ENCODE results near the gene ITPR3.

ITPR3 gene

DNA sequence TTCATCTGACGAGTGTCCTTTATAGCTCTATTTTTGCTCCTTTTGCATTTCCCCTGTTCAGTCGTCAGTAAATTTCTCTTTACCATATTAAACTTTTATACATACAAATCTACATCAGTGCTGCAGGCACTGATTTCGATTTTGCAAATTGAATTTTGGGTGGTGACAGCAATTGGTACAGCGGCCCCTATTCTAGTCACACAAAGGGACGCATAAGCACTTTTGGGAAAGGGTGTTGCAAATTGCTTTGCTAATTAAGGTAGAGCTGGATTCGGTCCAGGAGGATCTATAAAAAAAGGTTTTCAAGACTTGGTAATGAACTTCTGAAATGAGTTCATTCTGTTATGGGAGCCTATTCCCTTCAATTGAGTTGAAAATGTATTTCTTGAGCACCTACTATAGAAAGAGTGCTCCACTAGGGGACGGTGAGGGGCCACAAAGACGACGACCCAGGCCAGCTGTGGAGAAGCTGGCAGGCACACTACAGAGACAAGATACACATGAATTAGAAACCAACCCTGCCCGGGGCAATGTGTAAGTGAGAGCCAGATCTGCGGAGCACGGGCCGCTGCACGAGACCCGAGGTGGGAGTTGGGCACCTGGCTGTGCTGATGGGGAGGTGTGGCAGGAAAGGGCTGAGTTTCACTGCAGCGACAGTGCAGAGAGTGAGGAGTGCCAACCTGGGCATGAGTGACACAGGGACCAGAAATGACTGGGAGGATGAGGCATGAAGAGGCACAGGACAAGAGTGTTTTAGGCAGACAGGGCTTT is 85.0 kb downstream of the ITPR3 start:
- no peak for DNase-seq

DNA sequence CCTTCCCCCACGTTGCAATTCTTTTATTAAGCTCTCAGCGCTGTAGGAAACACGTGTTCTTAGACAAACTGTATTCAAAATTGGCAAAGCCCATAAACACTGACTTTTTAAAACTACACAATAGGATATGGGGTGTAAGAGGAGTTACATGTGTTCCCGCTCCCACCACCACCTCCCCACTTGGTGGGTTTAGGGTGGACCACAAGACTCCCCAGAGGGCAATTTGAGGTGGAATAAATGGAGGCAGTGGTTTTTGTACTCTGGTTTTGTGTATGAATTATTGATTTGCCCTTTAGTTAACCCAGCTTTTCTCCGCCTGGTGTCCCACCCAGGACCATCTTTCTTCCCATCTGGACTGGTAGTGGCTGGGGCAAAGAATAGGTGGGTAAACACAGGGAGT is 86.6 kb downstream of the ITPR3 start:
- DNase-seq = no peak

DNA sequence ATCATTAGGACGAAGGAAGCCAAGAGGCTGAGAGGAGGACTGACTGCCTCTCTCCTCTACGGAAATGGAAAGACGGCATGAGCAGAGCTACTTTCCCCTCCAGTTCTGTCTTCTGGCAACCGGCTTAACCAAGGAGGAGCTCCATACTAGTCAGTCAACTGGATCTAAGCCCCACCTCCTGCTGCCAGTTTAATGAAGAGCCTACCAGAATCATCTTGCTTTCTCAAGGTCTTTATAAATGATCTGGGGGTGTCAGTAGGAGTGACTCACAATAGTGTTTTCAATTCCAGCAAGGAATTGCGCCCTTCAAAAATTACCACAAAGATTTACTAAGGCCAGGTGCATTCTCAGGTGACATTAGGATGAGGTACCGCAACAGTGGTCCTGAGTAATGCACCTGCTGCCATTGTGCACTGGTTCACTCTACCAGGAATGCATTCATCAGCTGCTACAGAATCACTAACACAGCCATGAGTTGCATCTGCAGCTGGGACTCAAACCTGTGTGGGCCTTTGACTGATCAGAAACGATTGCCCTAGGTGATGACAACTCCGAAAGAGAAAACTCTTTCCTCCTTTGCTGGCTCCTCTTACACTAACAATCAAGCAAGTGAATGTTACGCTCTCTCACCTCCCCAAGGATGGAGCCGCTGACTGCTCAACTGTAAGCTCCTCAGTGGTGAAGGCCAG is 87.5 kb downstream of the ITPR3 start:
- DNase-seq = no peak

DNA sequence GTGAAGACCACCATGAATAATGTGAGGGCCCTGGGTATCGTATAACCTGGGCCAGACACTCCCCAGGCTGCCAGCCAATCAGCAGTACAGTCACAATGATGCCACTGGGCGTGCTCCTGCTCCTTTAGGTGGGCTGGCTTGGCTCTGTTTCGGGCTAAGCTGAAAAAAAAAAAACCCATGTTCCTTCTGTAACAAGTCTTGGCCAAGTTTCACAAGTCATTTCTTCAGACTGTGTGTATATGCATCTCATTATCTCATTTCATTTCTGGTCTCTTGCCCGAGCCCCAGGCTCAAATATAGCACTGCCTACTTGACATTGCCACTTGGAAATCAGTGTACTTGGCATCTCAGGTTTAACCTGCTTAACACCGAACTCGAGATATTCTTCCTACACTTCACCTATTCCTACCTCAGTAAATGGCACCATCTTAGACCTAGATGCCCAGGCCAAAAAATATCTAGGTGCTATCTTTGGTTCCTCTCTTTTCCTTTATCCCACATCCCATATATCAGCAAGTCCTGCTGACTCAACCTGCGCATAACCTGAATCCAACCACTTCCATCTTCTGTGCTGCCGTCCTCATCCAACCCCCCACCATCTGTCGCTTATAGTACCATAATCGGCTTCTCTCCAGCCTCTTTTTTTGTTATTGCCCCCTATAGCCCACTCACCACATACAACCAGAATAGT is 88.6 kb downstream of the ITPR3 start:
- DNase-seq = no peak

DNA sequence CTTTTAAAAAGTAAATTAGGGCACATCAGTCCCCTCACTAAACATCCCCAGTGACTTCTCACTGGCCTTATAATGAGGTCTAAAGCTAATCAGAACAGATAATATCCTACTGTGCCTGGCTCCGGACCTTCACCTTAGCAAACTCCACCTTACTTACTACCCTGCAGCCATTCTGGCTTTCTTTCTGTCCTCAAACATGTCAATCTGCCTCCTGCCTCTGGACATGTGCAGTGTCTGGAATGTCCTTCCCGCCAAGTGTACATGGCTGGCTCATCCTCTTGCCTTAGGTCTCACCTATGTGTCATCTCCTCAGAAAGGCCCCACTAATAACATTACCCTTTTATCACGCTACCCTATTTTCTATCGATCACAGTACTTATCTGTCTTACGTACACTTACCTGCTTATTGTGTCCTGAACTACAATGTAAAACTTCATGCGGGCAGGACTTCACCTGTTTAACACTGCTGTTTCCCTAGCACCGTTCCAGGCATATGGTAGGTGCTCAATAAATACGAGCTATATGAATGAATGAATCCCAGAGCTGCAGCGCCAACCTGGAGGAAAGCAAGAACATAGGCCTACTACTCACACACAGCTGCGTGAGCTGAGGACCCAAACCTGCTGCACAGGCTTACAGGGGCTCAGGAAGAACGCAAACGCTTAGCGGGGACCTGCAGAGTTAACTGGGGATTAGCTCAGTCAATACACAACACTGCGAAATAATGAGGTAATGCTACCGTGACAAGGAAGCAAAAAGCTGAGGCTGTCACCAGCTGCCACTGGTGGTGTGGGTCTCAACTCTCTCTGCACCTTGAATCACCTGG is 89.4 kb downstream of the ITPR3 start:
- DNase-seq = no peak

- DNase-seq = peak; percentile 97
Observed at GRCh38 chr6:33711140-33712129, 90.3 kb downstream of the ITPR3 start, which contains the start of gene UQCC2. Gene UQCC2, minus strand, starts transcription at chr6:33711700. Its CDS starts 14 bp downstream, at chr6:33711686.

- no peak for DNase-seq
Observed at GRCh38 chr6:33712914-33713313, 91.8 kb downstream of the ITPR3 start.

GRCh38 chr6:33713786-33714185 is 92.7 kb downstream of the ITPR3 start:
- no peak for DNase-seq

GRCh38 chr6:33714385-33715040 is 93.4 kb downstream of the ITPR3 start:
- DNase-seq = no peak

DNA sequence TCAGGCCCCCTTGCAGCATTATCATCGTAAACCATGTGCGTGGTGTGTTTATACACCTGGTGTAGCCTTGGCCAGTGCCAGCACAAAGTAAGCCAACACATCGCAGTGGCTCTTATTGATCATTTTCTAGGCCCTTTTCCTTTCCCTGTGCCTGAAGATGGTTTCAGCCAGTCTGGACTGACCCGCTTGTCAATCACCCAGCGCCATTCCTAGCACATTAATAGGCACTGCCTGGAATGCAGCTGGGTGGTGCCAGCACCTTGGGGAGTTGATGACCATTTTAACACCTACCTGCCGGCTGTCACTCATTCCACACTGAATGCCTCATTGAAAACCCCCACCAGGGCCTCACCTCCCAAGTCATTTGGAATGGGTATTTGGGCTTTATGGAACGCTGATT is 95.3 kb downstream of the ITPR3 start:
- DNase-seq = no peak

- no peak for DNase-seq
Observed at GRCh38 chr6:33716890-33717632, 95.9 kb downstream of the ITPR3 start.

DNA sequence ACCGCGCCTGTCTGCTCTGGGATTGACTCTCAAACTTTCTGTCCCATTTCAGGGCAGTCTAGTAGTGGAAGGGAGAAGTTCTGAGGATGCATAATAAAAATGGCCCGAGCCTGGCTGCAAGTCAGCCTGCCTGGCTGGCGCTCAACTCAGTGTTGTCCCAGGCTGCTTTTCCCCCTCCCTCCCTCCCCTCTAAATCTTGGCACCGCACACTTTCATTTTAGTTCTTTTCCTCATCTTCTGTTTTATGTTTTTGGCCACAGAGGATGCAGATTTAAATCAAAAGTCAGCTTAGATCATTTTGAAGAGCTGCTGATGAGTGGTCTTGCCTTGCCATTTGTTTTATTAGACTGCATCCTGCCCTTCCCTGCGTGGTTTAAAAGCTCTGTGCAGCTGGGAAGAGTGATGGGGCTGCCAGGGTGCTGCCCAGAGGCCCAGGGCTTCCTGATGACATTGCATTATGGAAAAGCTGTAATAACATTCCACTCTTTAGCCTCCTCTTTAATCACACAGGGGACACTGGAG is 96.9 kb downstream of the ITPR3 start:
- no peak for DNase-seq

DNA sequence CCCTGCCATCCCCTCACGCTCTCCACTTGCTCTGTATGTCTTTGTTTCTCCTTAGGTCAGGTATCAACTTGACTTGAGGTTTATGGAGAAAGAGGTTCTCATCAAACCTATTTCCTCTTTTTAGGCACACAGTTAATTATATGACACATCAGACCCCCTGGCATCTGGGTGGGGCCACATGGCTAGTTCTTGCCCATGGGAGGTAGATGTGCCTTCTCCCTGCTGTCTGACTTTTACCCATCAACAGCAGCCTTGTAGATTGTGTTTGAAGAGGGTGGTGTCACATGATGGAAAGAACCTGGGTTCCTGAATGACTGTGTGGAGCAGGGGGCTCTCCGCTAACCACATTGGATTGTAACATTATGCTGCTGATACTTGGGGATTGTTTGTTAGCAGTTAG is 97.6 kb downstream of the ITPR3 start:
- DNase-seq = no peak

DNA sequence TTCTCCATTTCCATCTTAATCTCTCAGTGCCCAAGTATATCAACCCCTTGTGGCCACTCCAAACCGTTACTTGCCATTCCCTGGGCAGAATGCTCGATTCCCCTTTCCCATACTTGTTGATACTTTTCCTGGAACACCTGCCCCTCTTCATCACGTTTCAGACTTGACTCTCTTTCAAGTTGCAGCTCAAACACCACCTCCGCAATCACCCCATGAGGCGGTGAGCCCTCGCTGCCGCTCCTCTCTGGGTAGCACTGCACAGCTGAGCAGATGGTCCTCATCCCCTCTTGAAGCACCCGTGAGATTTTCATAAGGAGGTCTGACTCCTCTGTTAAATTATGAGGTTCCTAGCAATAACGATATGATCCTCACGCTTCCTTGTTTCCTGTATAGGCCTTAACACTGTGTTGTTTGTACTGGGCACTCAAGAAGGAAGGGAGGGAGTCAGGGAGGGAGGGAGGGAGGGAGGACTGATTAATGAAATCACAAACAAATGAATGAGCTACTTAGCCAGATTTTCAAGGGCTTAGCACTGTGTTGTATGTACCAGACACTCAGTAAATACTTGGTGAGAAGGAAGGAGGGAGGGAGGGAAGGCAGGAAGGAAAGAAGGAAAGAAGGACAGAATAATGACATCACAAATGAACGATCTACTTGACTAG is 98.3 kb downstream of the ITPR3 start:
- peak; percentile 77 for DNase-seq

DNA sequence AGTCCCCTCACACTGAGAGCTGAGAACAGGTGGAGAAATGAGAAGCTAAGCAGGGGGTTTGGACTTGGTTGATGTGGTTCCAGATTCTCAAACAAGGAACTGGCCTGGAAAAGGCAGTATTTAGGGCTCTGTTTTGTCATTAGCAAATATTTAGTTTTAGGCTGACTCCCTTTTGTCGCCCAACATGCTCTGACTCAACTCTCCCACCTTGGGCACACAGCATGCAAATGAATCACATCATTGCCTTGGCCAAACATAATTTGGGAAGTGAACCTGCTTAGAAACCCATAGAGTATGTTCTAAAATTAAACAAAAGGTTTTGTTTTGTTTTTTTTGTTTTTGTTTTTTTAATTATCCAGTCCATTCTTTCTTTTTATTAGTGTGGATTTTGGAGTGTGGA is 99.9 kb downstream of the ITPR3 start:
- no peak for DNase-seq

- no peak for DNase-seq
Observed at GRCh38 chr6:33721508-33721907, 100.4 kb downstream of the ITPR3 start.

DNA sequence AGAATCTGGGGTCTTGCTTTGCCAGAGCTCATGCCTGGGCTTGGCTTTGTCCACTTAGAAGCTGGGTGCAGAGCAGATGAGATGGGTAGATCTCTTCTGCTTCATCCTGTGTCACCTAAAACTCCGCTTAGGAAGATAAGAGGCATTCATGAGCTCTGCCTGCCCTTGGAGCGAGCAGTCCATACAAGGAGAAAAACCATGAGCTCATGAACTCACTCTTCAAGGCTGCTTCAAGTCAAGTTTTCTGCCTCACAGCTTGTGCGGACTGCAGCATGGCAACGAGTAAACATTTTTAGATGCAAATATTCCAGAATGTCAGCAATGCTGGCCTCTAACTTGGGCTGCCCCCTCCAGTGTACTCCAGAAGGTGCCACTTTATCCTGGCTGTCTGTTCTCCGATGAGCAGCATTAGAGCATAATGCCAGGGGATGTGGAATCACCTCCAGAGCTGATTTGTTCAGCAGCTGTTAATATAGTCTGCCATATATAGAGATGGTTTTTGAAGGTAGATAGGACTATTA is 101.0 kb downstream of the ITPR3 start:
- DNase-seq = no peak

DNA sequence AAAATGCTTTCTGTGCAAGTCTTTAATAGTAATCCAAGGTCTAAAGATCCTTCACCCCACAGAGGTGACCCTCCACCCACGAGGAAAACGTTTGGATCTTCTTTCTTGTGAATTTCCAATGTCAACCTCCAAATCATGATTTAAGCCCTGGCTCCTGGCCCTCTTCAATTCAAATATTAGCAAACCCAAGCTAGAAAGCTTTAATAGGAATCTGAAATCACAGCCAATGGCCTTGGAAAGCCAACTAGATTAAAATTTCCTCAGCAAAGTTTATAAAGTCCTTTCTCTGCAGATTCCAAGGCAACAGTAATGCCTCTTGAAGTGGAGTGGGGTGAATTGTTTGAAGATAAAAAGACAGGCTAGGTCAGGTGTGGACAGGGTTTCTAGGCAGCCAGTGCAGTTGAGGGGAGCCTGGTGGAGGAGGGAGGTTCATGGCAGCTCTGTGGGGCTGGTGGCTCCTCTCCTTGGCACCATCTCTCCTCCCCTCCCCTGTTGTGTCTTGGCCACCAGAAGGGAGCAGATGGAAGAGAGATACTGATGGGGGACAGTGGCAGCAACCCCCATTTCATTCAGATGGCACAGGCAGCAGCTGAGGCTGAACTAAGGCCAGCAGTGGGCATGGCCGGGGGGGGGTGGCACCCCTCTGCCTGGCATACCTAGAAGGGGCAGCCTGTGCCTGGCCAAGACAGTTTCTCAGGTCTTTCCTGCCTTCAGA is 102.4 kb downstream of the ITPR3 start:
- no peak for DNase-seq

All from NCI-H2171 treated with DMSO at 0.1 percent for 48 hours (cell line).